Midbrain (tissue), 1 donor: ENCODE results near the gene CHD1L.
"Not testable (repeated sequence)": the region's sequence is repeated elsewhere in the genome, so short reads cannot be mapped to it uniquely, and the experiment has no call there.

Source experiments
- DNase-seq: peaks from one replicate; lab custom pipeline; 2025; lab: John Stamatoyannopoulos, UW

CHD1L gene

GRCh38 chr1:147242449-147243227 lies at the start of gene CHD1L:
Gene CHD1L (plus strand): TSS chr1:147242684. CDS start chr1:147242704, 20 bp downstream.
- DNase-seq, result peak; percentile 96

DNA sequence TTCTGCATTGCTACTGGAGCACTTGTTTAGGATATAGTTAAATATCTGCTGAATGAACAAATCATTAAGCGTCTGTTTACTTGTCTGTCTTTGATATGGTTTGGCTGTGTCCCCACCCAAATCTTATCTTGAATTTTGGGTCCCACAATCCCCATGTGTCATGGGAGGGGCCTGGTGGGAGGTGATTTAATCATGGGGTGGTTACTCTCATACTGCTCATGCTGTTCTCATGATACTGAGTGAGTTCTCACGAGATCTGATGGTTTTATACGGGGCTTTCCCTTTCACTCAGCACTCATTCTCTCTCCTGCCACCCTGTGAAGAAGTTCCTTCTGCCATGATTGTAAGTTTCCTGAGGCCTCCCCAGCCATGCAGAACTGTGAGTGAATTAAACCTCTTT lies 45.2 kb upstream of the CHD1L start:
- not testable (repeated sequence) for DNase-seq

GRCh38 chr1:147201276-147201675 lies 41.2 kb upstream of the CHD1L start:
- no peak for DNase-seq

DNA sequence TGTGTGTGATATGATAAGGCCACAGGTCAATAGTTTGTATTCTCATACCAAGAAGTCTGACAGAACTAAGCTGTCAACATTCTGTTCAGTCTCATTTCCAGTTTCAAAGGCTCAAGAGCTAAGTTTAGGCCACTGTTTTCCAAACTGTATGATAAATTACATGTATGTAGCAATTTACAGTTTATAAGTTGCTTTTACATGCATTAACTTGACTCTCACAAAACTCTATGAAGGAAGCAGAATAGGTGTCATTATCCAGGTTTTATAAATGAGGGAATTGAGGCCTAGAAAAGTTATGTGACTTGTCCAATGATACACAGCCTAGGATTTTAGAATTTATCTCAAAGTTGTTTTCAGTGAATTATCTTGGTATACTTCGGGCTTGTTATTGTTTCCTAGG lies 40.7 kb upstream of the CHD1L start:
- DNase-seq, result no peak

DNA sequence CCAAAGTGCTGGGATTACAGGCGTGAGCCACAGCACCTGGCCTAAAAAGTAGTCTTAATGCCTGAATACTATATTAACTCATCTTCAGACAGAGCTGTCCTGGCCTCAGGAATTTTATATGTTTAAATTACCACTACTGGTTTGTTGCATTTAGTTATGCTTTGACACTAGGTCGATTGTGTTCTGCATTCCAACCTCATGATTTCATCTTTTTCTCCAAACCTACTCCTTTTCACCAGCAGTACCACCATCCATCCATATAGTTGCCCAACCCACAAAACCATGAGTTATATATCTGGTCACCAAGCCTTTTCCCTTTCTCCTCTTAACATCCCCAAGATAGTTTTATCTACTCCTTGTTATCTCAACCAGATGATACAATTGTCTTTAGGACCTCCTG lies 39.9 kb upstream of the CHD1L start:
- no peak for DNase-seq

- no peak for DNase-seq
Observed at GRCh38 chr1:147204080-147204479, 38.4 kb upstream of the CHD1L start.

DNA sequence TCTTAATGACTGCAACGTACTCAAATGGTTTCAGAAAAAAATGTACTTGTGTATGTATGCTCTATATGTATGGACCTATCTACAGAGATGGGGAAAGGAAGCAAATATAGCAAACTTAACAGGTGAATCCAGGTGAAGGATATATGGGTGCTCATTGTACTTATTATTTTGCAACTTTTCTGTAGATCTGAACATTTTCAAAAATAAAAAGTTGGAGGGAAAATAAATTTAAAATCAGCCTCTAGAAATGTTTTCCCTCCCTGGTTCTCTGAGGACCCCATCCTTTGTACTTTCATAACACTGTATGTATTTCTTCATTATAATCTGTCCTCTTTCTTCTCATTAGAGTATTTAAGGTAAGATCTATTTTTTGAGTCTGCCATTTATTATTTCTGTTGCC lies 35.3 kb upstream of the CHD1L start:
- DNase-seq, result no peak

GRCh38 chr1:147208619-147209018 lies 33.9 kb upstream of the CHD1L start:
- DNase-seq, result no peak

- no peak for DNase-seq
Observed at GRCh38 chr1:147209825-147210821, 32.4 kb upstream of the CHD1L start.

DNA sequence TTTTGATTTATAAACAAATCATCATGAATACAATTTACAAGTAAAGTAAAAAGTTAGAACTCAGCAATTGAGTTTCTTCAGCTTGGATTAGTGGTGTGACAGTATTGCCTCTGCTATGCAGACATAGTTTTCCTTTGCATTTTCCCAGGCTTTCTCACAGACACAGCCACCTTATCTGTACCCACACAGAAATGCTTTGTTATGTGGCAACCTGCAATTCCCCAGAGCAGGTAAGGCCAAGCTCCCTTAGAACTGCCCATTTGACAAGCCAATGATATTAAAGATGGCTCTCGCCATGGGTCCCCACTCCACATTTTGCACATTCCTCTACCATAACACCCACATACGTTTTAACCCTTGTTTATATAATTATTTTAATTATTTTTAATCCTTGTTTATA lies 31.5 kb upstream of the CHD1L start:
- DNase-seq, result no peak

DNA sequence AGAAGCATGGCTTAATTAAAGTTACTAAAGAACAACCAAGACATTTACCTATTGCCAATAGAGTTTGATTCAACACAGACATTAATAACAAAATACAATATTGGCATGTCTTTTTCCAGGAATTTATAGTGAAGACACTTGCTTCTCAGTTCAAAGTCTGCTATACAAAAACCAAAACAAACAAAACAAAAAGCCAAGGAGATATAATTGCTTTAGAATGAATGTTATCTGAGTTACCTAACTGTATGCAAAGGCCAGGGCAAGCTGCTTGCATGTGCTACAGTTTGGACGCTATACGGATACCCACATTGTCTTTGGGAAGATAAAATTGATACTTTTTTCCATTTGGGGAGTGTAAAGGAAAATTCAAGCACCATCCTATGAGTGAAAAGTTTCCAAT lies 30.9 kb upstream of the CHD1L start:
- no peak for DNase-seq

- DNase-seq, result no peak
Observed at GRCh38 chr1:147213271-147213670, 29.2 kb upstream of the CHD1L start.

DNA sequence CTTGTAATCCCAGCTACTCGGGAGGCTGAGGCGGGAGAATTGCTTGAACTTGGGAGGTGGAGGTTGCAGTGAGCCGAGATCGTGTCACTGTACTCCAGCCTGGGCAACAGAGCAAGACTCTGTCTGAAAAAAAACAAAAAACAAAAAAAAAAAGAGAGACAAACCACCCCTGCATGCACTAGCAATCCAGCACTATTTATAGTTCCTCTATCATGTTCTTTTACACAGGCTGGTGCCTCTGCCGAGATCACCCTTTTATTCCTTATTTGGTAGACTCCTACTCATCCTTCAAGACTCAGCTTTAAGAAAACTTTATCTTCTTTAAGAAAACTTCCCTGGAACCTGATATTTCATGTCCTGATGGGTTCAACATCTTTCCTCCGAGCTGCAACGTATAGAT lies 28.2 kb upstream of the CHD1L start:
- no peak for DNase-seq

DNA sequence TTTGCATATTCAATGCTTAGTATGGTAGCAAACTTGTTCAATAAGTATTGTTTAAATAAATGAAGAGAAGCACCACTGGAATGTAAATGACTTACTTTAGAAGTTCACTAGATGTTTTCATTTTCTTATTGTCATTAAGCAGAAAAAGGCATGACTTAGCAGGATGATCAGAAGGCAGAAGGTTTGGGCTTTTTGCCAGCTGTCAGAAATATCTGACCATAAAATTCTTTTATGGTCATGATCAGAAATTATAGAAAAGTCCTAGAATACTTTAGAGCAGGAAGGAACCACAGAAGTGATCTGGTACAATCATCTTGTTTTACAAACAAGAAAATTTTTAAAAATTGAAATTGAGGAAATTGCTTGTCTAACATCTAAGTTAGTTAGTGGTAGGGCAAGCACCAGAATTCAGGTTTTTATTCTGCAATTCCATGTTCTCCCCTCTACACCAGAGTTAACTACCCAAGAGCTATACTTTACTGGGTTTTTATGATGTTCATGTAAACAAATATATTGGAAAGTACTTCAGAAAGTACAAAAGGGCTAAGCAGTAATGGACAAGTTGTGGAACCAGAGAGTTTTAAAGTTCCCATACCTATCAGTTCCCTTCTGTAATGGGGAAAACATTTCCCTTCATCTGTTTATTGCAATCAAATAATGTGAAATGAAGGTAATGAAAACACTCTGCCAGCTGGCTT lies 27.5 kb upstream of the CHD1L start:
- DNase-seq, result no peak

- no peak for DNase-seq
Observed at GRCh38 chr1:147215540-147215916, 27.0 kb upstream of the CHD1L start.

- no peak for DNase-seq
Observed at GRCh38 chr1:147216124-147216523, 26.4 kb upstream of the CHD1L start.

DNA sequence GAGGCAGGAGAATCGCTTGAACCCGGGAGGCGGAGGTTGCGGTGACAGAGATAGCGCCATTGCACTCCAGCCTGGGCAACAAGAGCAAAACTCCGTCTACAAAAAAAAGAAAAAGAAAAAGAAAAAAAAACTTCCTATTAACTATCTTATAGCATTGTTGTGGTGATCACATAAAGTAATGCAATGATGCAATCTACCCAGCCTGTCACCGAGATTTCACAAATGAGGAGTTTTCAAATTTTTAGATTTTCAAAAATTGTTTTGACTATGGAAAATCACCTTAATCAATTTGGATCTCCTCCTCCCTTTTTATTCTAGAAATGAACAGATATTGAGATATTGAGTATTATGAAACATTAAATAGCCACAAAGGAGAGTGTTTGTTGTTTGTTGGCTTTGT lies 25.3 kb upstream of the CHD1L start:
- no peak for DNase-seq

DNA sequence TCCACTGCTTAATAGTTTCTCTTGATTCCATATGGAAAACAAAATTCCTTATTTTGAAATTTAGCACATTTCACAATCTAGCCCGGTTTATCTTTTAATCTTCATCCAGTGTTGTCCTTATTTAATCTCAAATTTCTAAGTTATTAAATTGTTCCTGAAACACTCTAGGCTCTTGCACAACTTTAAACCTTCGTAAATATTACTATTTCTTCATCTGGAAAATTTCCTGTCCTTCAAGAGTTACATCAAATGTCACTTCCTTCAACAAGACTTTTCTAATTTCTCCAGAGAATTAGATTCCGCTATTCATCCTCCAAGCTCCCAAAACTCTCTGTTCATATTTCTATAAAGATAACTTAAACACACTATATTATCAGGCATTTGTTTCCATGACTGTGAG lies 23.9 kb upstream of the CHD1L start:
- no peak for DNase-seq

GRCh38 chr1:147223740-147224615 lies 18.5 kb upstream of the CHD1L start:
- no peak for DNase-seq

DNA sequence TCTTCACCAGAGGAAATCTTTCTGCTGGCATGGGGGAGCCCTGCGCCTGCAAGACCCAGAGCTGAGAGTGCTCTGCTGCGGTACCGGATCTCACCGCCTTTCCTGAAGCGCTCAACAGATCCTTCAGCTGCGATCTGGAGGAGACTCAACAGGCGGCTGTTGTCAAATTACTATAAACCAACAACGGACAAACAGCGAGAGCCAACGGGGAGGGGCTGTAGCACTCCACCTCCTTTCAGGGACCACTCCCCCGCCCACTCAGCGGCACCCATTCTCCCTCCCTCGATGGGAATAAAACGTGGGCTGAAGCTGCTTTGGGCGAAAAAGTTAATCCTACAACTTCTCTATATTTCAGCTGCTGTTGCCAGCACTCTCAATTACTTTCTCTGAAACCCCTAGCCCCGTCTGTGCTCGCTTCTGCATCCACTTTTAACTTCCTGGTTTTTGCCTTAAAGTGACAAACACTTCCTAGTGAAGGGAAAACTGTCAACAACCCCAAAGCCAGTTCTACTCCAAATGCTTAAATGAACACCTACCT lies 17.2 kb upstream of the CHD1L start, which contains the start of gene FMO5:
Gene FMO5 (minus strand): TSS at position 147 of the 538 bp plus-strand sequence. CDS start 310 bp downstream, outside the sequence.
- DNase-seq, result peak; percentile 45

GRCh38 chr1:147231032-147231431 lies 11.5 kb upstream of the CHD1L start:
- DNase-seq, result not testable (repeated sequence)
